Peyer's patch (tissue), 4 donors: ENCODE measurements around the gene ZNF268.

Experiments
- POLR2A ChIP-seq, 2 donors: fragments of 450-650 bp; IDR thresholded peaks; one replicate each; pipeline ENCODE4 v1.5.1; 2017; ENCODE audit warnings: antibody characterized with exemption in 2 of 2, mild to moderate bottlenecking in 2 of 2, moderate library complexity in 2 of 2
- TF ChIP-seq, protein P1 (sequence below), 6 experiments: fragments of 450-650 bp in 4 of 6; fragments of 200-600 bp in 2 of 6; sonication (generic) in 1 of 6; IDR thresholded peaks; one replicate each; pipeline ENCODE4 v1.5.1; 2017 to 2019; ENCODE audit warnings: antibody characterized with exemption in 6 of 6, mild to moderate bottlenecking in 3 of 6, moderate library complexity in 1 of 6

DNA sequence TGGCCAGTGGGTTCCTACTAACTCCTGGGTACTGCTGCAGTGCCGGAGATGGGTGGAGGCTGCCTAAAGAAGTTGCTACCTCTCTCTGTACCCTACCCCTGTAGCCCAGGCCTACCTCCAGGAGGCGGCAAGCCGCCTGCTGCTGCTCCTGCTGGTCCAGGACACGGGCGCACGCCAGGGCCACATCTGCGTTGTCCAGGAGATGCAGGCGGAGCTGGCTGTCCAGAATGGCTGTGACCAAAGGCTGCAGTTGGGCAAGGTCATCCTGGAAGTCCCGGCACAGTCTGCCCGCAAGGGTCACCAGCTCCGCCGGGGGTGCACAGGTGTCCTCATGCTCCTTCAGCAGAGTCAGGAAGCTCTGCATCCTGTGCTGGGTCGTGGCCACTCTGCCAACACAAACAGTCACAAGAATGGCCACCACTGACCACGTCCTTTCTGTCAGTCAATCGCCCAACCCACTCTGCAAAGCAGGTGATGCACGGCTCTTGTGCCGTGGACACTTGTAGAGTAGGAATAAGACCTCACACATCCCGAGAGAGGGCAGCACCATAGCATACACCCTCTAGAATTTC lies 52.8 kb downstream of the ZNF268 start:
- TF ChIP-seq, protein P1, sequence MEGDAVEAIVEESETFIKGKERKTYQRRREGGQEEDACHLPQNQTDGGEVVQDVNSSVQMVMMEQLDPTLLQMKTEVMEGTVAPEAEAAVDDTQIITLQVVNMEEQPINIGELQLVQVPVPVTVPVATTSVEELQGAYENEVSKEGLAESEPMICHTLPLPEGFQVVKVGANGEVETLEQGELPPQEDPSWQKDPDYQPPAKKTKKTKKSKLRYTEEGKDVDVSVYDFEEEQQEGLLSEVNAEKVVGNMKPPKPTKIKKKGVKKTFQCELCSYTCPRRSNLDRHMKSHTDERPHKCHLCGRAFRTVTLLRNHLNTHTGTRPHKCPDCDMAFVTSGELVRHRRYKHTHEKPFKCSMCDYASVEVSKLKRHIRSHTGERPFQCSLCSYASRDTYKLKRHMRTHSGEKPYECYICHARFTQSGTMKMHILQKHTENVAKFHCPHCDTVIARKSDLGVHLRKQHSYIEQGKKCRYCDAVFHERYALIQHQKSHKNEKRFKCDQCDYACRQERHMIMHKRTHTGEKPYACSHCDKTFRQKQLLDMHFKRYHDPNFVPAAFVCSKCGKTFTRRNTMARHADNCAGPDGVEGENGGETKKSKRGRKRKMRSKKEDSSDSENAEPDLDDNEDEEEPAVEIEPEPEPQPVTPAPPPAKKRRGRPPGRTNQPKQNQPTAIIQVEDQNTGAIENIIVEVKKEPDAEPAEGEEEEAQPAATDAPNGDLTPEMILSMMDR (IDR thresholded peaks at IDR 0.05) = no peak
- TF ChIP-seq POLR2A (IDR thresholded peaks at IDR 0.05) = no peak
